Right lobe of liver (tissue), 4 donors: ENCODE data around the gene CCDC71L.

Source experiments
- CTCF ChIP-seq, 4 donors: fragments of 200-600 bp in 3 of 4; fragments of 450-650 bp in 1 of 4; IDR thresholded peaks; one replicate each; pipeline versions ENCODE4 v1.5.1 to v1.8.0; 2016 to 2022; ENCODE audit warnings: antibody characterized with exemption in 4 of 4, mild to moderate bottlenecking in 2 of 4
- POLR2A ChIP-seq: fragments of 450-650 bp; IDR thresholded peaks from one replicate; pipeline ENCODE4 v1.6.1; 2017; ENCODE audit warnings: antibody characterized with exemption, mild to moderate bottlenecking
- donor health status: DM: no; HTN: no; CAD: no.
- donor health status: DM: no; HTN: no; CAD: no.
- donor health status: DM: no; HTN: yes; CAD: no.

GRCh38 chr7:106692450-106693051 lies 31.6 kb upstream of the CCDC71L start:
- TF ChIP-seq CTCF (IDR thresholded peaks at IDR 0.05) (no peak), POLR2A (no peak)
